HepG2 (cell line): ENCODE measurements around the gene MACROD2. TPM values are rescaled to one million over a fixed set of nuclear protein-coding genes. Genes with fewer than 3 reads are reported as not detected.

Experiments used
- ATAC-seq: fragments of 200-7000 bp; cut with Tn5 transposase; 3 replicates; pipeline ENCODE4 v1.9.1; 2020; ENCODE audit warnings: mild to moderate bottlenecking, moderate library complexity
- BruUV-seq: library from RNA; stranded (reverse); fragments of 400-500 nt; replicated peaks from 2 replicates; lab custom pipeline; 2021; lab: Mats Ljungman, UMichigan
- CTCF ChIA-PET: fragments of 300-600 bp; formaldehyde crosslinking; extraction: SDS; loops from one replicate; lab custom pipeline; 2021; ENCODE audit warnings: low total read pairs, inconsistent platforms, low intra/inter-chr PET ratio; lab: Yijun Ruan, JAX
- POLR2A ChIA-PET: fragments of 350-600 bp; sonication (Branson Sonifier 250); formaldehyde crosslinking; loops from one replicate; lab custom pipeline; 2020; ENCODE audit warnings: antibody characterized with exemption, inconsistent platforms; lab: Yijun Ruan, JAX
- DNase-seq: peaks from one replicate; pipeline ENCODE4 v3.0.0-alpha.2; 2015; ENCODE audit warnings: low spot score
- FAIRE-seq: peaks from 3 replicates; lab custom pipeline; 2011; peaks lifted over from hg19 to GRCh38; lab: Jason Lieb, UNC
- H2AFZ ChIP-seq: one replicate; pipeline ENCODE4 v1.6.1; 2011; ENCODE audit warnings: low read length, inconsistent platforms
- H3K27ac ChIP-seq: fragments of 300-600 bp; 3 replicates; pipeline ENCODE4 v1.8.0; 2011; ENCODE audit warnings: mixed run types, mild to moderate bottlenecking, mixed read lengths, low read length, inconsistent platforms; ENCODE audit not compliant: insufficient read depth; ENCODE audit errors: extremely low read length
- H3K27me3 ChIP-seq, 2 experiments: fragments of 200-600 bp in 1 of 2; 2 replicates in 1 of 2; 3 replicates in 1 of 2; pipeline versions ENCODE4 v1.6.0 to v1.8.0; 2011; ENCODE audit warnings: low read length in 2 of 2, mild to moderate bottlenecking in 2 of 2, moderate library complexity in 2 of 2, inconsistent platforms in 1 of 2; ENCODE audit not compliant: insufficient read depth in 2 of 2, control insufficient read depth in 1 of 2
- H3K36me3 ChIP-seq, 2 experiments: fragments of 200-600 bp in 1 of 2; replicated peaks in 1 of 2; 2 replicates in 1 of 2; 3 replicates in 1 of 2; pipeline versions ENCODE4 v1.5.1 to v1.8.0; 2011; ENCODE audit warnings: low read length in 2 of 2, inconsistent platforms in 1 of 2; ENCODE audit not compliant: insufficient read depth in 2 of 2, control insufficient read depth in 1 of 2
- H3K4me1 ChIP-seq: 2 replicates; pipeline ENCODE4 v1.5.1; 2012; ENCODE audit warnings: low read length, inconsistent platforms; ENCODE audit not compliant: insufficient read depth
- H3K4me2 ChIP-seq: 2 replicates; pipeline ENCODE4 v1.6.0; 2011; ENCODE audit warnings: low read depth, low read length, inconsistent platforms
- H3K4me3 ChIP-seq, 3 experiments: fragments of 200-600 bp in 1 of 3; sonication (generic), shearing (Covaris generic) in 1 of 3; replicated peaks in 1 of 3; 2 replicates each; pipeline ENCODE4 v1.5.1; 2011 to 2016; ENCODE audit warnings: low read length in 3 of 3, inconsistent platforms in 2 of 3, low read depth in 2 of 3, mild to moderate bottlenecking in 2 of 3, control low read depth in 1 of 3, mixed read lengths in 1 of 3; ENCODE audit not compliant: insufficient read depth in 1 of 3
- H3K79me2 ChIP-seq: one replicate; pipeline ENCODE4 v1.6.1; 2011; ENCODE audit warnings: low read length, inconsistent platforms; ENCODE audit not compliant: insufficient read depth
- H3K9ac ChIP-seq: 2 replicates; pipeline ENCODE4 v1.6.0; 2011; ENCODE audit warnings: mild to moderate bottlenecking, low read depth, low read length, inconsistent platforms; ENCODE audit not compliant: insufficient read depth
- H3K9me3 ChIP-seq: 2 replicates; pipeline ENCODE4 v1.5.1; 2012; ENCODE audit warnings: mild to moderate bottlenecking, low read length
- H4K20me1 ChIP-seq: 2 replicates; pipeline ENCODE4 v1.6.0; 2011; ENCODE audit warnings: inconsistent platforms, mild to moderate bottlenecking, low read length, moderate library complexity; ENCODE audit not compliant: insufficient read depth
- GATAD2A ChIP-seq: IDR thresholded peaks from 2 replicates; pipeline ENCODE4 v1.6.1; 2016
- MIER3 ChIP-seq: IDR thresholded peaks from 2 replicates; pipeline ENCODE4 v1.6.1; 2016; ENCODE audit warnings: missing compliant biosample characterization, borderline replicate concordance
- ONECUT2 ChIP-seq: sonication (generic); formaldehyde crosslinking; IDR thresholded peaks from 2 replicates; pipeline ENCODE4 v1.4.0; 2020; ENCODE audit warnings: missing genetic modification reagents
- STAG1 ChIP-seq: sonication (generic); formaldehyde crosslinking; IDR thresholded peaks from 2 replicates; pipeline ENCODE4 v1.4.0; 2020; ENCODE audit warnings: missing genetic modification reagents
- ZKSCAN5 ChIP-seq: sonication (generic); formaldehyde crosslinking; IDR thresholded peaks from 2 replicates; pipeline ENCODE4 v1.5.1; 2020; ENCODE audit warnings: mild to moderate bottlenecking, missing genetic modification reagents
- ZNF282 ChIP-seq: fragments of 450-650 bp; IDR thresholded peaks from 2 replicates; pipeline ENCODE4 v1.6.1; 2018; ENCODE audit not compliant: partially characterized antibody
- ZNF724P ChIP-seq: sonication (generic); formaldehyde crosslinking; IDR thresholded peaks from 2 replicates; pipeline ENCODE4 v1.8.0; 2022; ENCODE audit warnings: missing genetic modification reagents, borderline replicate concordance
- WGBS: methylation state at CpG from one replicate; pipeline ENCODE4 v1.1.6; 2017; ENCODE audit warnings: low lambda C conversion rate; 5-methylcytosine and 5-hydroxymethylcytosine counted together
- in situ Hi-C: cut with HindIII; loops from 2 replicates; pipeline ENCODE4 v1.10.0; 2017; ENCODE audit warnings: low pct_unique_long_range_greater_than_20kb; ENCODE audit not compliant: extremely low pct_ligation_motif_present
- intact Hi-C: fragments of 100-400 bp; cut with micrococcal nuclease; formaldehyde crosslinking; loops from one replicate; pipeline ENCODE4 v1.10.0; 2022; ENCODE audit not compliant: unreplicated experiment
- polyA plus RNA-seq, 8 experiments: library from polyadenylated mRNA; depleted of rRNA in 3 of 8; stranded (reverse) in 7 of 8; unstranded in 1 of 8; fragments of >200 nt; fragmentation: Illumina TruSeq in 4 of 8; extraction: Trizol in 4 of 8; gene quantifications; 2 replicates each; pipeline versions ENCODE4 v1.2.1 to v1.2.3, GENCODE V29; 2011 to 2016; ENCODE audit warnings: low read depth in 4 of 8, missing spikeins in 1 of 8, mixed read lengths in 1 of 8; ENCODE audit not compliant: insufficient read depth in 1 of 8
- total RNA-seq, 5 experiments: library from RNA; depleted of rRNA; stranded (reverse); fragments of >200 nt; fragmentation: Illumina TruSeq; extraction: Trizol; gene quantifications; 2 replicates each; pipeline ENCODE4 v1.2.3, GENCODE V29; 2016; ENCODE audit warnings: low read depth in 1 of 5
- TF ChIP-seq, protein P1 (sequence below): sonication (generic); formaldehyde crosslinking; IDR thresholded peaks from 2 replicates; pipeline ENCODE4 v1.5.0; 2020; ENCODE audit warnings: mild to moderate bottlenecking, missing genetic modification reagents
- TF ChIP-seq, protein P2 (sequence below): sonication (generic); formaldehyde crosslinking; IDR thresholded peaks from 2 replicates; pipeline ENCODE4 v1.8.0; 2022; ENCODE audit warnings: mild to moderate bottlenecking, missing genetic modification reagents; ENCODE audit not compliant: insufficient replicate concordance

MACROD2 gene
- total and polyA plus RNA-seq, 2 of the 13 experiments (the other 11 are each of a cell fraction or from before 2014, with no cell fraction given) = 0.13 to 0.51 TPM

DNA sequence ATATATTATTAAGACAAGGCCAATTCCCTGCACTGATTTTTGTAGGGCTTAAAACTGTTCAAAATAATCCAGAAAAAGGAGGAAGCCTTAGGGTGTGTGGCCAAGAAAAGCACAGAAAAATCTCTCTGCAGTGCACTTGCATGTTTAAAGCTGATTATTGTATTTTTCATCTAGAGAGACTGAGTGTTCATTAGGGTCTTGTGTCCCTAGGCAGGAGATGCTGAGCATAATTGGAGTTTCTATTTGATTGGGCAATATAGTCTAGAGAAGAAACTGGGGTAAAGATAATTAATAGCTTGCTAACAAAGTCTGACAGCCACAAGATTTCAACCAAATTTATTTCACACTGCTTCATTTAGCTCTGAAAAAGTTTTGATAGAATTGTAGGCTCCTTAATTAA is 339.7 kb downstream of the MACROD2 start (continued):
- TF ChIP-seq ZKSCAN5 (CRISPR knock-in tag) = no peak
- TF ChIP-seq, all 625 proteins: peak for 0

DNA sequence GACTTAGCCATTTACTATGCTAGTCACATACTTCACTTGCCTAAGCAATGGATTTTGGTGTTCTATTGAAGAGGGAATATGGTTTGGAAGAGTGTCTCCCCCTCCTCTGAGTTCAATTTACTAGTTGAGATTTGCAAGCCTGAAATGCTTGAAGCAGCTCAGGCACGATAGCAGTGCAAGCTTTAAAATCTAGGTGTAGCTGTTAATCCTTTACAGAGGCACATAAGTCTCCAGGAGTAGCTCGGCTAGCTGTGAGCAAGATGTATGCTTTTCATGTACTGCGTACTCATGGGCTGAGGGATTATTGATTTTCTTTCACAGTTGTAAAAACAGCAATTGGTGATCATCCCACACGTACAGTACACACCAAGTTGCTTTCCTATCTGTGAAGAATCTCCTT is 341.4 kb downstream of the MACROD2 start:
- Histone ChIP-seq H3K27ac (no peak overlapping the region), H3K79me2 (no peaks in the 10 kb centered on the region), H3K4me2 (peak overlapping the region; percentile 85), H3K4me1 (peaks cover 17% of the 10 kb centered on the region; the same call in 1 of the 2 replicates), H3K36me3 (no peaks in the 10 kb centered on the region), H3K27me3 (no peaks in the 10 kb centered on the region; a peak in 1 of 5 replicates), H3K4me3 (peak overlapping the region; percentile 33 to 65 (median 54); a peak in 5 of 6 replicates), H3K9ac (peak overlapping the region; percentile 44; the same call in 1 of the 2 replicates), H4K20me1 (no peaks in the 10 kb centered on the region), H2AFZ (peak overlapping the region; percentile 82), H3K9me3 (no peaks in the 10 kb centered on the region)
- TF ChIP-seq, protein P1, sequence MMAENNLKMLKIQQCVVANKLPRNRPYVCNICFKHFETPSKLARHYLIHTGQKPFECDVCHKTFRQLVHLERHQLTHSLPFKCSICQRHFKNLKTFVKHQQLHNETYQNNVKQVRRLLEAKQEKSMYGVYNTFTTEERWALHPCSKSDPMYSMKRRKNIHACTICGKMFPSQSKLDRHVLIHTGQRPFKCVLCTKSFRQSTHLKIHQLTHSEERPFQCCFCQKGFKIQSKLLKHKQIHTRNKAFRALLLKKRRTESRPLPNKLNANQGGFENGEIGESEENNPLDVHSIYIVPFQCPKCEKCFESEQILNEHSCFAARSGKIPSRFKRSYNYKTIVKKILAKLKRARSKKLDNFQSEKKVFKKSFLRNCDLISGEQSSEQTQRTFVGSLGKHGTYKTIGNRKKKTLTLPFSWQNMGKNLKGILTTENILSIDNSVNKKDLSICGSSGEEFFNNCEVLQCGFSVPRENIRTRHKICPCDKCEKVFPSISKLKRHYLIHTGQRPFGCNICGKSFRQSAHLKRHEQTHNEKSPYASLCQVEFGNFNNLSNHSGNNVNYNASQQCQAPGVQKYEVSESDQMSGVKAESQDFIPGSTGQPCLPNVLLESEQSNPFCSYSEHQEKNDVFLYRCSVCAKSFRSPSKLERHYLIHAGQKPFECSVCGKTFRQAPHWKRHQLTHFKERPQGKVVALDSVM = no peak
- 0 out of 2 replicates have a peak, but pooled peaks have one; percentile 10 for TF ChIP-seq ZNF724P (CRISPR knock-in tag)
- 0 out of 2 replicates have a peak, but pooled peaks have one; percentile 5 for TF ChIP-seq STAG1
- TF ChIP-seq ONECUT2 (CRISPR knock-in tag) = peak; percentile 74
- TF ChIP-seq GATAD2A (CRISPR knock-in tag) = 0 out of 2 replicates have a peak, but pooled peaks have one; percentile 28
- no peak for TF ChIP-seq ZNF282
- 0 out of 2 replicates have a peak, but pooled peaks have one; percentile 23 for TF ChIP-seq MIER3 (CRISPR knock-in tag)
- TF ChIP-seq, protein P2, sequence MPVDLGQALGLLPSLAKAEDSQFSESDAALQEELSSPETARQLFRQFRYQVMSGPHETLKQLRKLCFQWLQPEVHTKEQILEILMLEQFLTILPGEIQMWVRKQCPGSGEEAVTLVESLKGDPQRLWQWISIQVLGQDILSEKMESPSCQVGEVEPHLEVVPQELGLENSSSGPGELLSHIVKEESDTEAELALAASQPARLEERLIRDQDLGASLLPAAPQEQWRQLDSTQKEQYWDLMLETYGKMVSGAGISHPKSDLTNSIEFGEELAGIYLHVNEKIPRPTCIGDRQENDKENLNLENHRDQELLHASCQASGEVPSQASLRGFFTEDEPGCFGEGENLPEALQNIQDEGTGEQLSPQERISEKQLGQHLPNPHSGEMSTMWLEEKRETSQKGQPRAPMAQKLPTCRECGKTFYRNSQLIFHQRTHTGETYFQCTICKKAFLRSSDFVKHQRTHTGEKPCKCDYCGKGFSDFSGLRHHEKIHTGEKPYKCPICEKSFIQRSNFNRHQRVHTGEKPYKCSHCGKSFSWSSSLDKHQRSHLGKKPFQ = peak; percentile 26
- ChIA-PET CTCF (interaction anchor here (1.6 kb wide), 1 partner anchor 900 kb away, joined by 6 read pairs; no protein-coding TSS in a partner anchor), POLR2A (interaction anchor here (0.6 to 2.3 kb wide), 5 partner anchors 8 to 724 kb away, joined by 3 to 13 read pairs (median 5); no protein-coding TSS in a partner anchor)
- 1% methylated on average over 4 of the region's 4 CpGs for WGBS
- in situ Hi-C loops (loop anchor here (10.0 kb wide), 2 partner anchors 608 to 908 kb away; no protein-coding TSS in a partner anchor), intact Hi-C loops (loop anchor here (1.0 to 10.0 kb wide), 8 partner anchors 272 to 1596 kb away; no protein-coding TSS in a partner anchor)
- DNase-seq = peak; percentile 12
- no peak for FAIRE-seq
- ATAC-seq = peak; percentile 63
- no TSS peak for BruUV-seq
